ENCODE results near the gene STX8.
A peak's percentile ranks its signal among the peaks of the same experiment; 100 is the strongest.
"Not testable (repeated sequence)": the region's sequence is repeated elsewhere in the genome, so short reads cannot be mapped to it uniquely, and the experiment has no call there.

STX8 gene, protein sequence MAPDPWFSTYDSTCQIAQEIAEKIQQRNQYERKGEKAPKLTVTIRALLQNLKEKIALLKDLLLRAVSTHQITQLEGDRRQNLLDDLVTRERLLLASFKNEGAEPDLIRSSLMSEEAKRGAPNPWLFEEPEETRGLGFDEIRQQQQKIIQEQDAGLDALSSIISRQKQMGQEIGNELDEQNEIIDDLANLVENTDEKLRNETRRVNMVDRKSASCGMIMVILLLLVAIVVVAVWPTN

DNA sequence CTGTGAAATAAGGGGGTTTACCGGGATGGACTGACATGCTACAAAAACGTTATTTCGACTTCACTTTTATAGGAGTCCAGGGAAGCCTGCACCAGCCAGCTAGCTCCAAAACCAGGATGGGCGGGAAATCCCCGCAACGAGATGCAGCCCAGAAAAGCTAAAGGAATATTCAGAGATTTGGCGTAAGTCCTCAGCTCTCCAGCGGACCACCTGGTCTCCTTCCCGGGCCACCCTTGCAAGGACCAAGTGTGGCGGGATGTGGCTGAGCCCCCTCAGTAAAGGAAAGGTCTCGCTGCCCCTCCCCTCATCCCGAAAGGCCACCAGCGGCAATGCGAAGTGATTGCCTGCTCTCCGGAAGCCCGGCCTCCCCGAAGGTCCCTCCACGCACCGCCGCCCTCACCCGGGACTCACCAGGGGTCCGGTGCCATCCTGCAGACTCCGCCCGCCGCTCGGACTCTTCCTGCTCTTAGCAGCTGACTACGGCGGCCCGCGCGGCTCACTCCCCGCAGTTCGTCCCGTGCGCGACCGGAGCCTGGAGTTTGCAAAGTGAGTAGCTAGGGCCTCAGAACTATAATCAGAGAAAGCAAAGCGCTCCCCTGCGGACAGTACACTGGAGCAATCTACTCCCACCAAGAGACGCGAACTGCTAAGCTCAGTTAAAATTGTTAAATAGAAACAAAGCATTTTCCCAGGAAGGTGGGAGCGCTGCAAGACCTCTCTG is at the start of gene STX8:
Gene STX8 (minus strand): TSS at position 440 of the 721 bp plus-strand sequence. CDS start 12 bp downstream, at position 428.
- peak; percentile 89 for DNase-seq (ENCODE audit: low read depth)

DNA sequence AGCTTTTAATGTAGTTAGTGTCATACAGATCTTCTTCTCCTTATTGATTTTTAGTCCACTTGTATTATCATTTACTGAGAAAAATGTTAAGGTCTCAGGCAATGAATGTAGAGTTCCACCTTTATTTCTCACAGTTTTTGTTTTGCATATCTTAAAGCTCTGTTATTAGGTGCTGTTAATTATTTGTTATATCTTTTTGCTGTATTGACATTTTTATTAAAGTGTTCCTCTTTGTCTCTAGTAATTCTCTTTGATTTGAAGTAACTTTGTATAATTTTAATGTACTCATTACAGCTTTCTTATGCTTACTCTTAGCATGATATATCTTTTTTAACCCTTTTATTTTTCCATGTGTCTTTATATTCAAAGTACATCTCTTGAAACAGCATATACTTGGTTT is 47.3 kb upstream of the STX8 start:
- no peak for DNase-seq (ENCODE audit: low read depth)

DNA sequence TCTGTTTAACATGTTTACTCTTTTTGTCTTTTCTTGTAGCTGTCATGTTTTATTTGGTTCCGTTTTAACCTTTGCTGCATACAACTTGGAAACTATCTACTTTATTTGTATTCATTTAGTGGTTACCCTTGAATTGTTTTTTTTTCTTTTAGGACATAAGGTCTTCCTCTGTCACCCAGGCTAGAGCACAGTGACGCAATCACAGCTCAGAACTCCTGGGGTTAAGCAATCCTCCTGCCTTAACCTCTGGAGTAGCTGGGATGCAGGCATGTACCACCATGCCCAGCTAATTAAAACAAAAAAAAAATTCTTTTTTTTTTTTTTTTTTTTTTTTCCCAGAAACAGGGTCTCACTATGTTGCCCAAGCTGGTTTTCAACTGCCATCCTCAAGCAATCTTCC is 39.9 kb upstream of the STX8 start:
- no peak for DNase-seq (ENCODE audit: low read depth)

DNA sequence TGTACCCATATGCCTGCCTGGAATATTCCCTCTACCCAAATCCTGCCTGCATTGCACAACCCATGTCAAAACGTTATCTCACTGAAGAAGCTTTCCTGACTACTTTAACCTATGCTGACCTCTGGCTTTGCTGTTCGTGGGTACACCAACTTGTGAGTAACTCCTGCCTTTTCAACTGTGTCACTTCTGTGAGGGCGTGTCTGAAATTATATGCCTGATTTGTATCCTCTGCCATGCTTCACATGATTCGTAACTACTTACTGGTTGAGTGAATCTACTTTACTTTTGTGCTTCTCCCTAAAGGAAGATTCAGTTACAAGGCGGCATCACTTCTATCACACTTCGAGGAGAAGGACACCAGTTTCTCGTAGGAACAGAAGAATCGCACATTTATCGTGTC is 36.4 kb upstream of the STX8 start:
- DNase-seq (ENCODE audit: low read depth): no peak

DNA sequence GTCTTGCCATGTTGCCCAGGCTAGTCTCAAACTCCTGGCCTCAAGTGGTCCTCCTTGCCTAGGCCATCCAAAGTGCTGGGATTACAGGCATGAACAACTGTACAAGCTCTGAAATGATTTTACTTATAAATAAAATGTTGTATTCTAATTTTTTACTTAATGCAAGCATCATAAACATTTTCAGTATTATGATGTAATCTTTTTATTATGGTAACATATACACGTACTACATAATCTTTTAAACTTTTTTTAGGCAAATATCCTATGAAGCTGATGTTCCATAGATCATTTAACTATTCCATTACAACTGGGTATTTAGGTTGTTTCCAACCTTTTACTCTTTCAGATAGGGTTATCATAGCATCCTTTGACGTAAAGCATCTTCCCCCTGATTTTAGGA is 35.9 kb upstream of the STX8 start:
- DNase-seq (ENCODE audit: low read depth): no peak

DNA sequence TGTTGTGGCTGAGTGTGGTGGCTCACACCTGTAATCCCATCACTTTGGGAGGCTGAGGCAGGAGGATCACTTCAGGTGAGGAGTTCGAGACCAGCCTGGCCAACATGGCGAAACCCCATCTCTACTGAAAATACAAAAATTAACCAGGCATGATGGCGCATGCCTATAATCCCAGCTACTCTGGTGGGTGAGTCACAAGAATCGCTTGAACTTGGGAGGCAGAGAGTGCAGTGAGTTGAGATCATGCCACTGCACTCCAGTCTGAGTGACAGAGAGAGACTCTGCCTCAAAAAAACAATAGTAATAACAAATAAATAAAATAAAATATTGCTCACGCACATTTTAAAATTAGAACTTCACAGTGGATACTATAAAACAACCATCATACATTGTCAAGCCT is 31.4 kb upstream of the STX8 start:
- DNase-seq (ENCODE audit: low read depth): not testable (repeated sequence)

DNA sequence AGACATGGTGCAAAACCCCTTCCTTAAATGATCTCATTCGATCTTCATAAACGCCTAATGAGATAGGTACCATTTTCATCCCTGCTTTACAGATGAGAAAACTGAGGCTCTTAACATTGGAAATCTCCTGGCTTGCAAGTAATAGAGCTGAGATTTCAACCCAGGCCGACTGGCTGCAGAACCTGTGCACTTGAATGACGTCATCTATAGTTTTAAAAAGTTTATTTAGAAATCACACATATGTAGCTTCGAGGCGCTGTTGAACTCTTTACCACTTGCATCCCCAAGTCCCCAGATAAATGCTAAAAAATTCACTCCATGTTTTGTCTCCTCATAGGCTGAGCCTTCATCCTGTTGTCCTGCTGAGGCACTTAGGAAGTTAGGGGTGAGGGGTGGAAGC is 30.8 kb upstream of the STX8 start:
- DNase-seq (ENCODE audit: low read depth): no peak

DNA sequence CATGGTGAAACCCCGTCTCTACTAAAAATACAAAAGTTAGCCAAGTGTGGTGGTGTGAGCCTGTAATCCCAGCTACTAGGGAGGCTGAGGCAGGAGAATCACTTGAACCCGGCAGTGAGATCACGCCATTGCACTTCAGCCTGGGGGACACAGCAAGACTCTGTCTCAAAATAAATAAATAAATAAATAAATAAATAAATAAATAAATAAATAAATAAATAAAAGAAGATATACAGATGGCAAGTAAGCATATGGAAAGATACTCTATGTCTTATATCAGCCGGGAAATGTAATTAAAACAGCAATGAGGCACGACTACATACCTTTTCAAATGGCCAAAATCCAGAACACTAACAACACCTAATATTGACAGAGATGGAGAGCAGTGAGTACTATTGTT is 29.0 kb upstream of the STX8 start:
- DNase-seq (ENCODE audit: low read depth): not testable (repeated sequence)

DNA sequence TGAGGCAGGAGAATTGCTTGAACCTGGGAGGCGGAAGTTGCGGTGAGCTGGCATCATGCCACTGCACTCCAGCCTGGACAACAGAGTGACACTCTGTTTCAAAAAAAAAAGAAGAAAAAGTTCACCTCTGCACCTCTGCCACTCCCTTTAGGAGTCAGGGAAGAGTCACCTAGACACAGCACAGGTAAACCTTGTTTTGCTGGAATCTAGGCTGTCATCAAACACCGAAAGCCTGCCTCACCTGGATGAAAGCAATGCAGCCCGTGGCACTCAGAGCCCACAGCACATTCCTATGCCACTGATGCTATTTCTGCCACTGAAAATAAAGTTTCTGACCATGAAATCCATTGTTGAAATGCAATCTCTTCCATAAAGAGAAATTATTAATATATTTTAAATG is 23.0 kb upstream of the STX8 start:
- DNase-seq (ENCODE audit: low read depth): no peak

DNA sequence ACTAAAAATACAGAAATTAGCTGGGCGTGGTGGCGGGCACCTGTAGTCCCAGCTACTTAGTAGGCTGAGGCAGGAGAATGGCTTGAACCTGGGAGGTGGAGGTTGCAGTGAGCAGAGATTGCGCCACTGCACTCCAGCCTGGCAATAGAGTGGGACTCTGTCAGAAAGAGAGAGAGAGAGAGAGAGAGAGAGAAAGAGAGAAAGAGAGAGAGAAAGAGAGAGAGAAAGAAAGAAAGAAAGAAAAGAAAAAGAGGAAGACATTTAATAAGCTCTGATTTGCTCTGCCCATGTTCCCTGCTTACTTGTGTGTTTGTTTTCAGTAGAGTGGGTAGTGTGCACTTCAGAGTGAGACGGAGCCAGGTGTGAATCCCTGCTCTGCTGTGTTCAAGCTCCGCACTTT is 22.0 kb upstream of the STX8 start:
- not testable (repeated sequence) for DNase-seq (ENCODE audit: low read depth)

DNA sequence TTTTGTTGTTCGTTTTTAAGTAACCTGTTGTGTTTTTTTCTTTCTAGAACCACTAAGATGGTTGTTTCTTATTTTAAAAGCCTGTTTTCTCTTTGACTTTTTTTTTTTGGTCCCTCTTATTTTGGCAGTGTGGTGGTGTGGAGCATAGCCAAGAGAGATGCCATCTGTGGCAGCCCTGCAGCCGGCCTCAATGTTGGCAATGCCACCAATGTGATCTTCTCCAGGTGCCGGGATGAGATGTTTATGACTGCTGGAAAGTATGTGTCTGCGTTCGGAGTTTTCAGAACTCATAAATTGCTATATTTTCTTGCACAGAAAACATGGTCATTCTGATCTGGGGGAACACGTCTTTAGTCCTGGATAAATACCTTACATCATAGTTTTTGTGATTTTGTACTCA is 18.4 kb upstream of the STX8 start:
- DNase-seq (ENCODE audit: low read depth): no peak

DNA sequence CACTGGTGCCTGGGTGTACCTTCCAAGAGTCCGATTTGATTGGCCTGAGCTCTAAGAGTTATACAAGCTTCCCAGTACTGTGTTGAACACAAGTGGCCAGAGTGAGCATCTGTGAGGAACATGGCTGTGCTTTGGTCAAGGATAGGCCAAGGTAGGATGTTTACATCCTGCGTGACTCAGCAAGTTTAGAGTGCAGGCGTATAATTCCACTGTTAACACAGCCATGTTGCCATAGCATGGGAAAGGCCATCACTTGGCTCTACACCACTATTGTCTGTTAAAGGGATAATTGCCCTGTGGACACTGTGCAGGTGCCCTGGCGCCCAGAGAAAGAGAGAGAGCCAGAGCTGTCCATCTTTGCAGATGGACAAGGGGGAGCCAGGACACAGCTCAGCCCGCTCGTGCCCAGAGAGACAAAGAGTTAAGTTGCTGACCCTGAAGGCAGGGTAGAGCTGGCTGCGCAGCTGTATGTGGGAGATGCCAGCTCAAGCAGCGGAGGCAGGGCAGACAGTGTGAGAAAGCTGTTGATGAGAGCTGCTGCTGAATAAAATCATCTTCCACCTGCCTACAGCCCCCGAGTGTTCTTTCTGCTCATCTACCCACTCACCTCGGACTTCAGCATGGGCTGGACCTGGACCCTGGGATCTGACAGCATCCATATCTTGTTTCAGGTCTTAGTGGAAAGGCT is 12.5 kb upstream of the STX8 start:
- DNase-seq (ENCODE audit: low read depth): no peak

DNA sequence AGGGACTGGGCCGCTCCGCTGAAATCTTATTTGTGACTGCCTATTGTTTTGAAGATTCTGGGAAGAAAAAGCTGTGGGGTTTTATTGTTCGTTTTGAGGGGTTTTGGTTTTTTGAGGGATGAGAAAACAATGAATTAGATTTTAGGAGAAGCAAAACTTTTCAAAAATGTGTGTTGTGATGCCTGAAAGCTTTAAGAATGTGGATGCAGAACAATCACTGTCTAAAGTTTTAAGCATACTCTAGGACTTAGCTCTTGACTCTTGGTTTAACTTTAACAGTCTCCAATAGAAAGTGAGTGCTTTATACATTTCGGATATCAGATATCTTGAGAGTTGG is 1.7 kb upstream of the STX8 start:
- DNase-seq (ENCODE audit: low read depth): no peak

DNA sequence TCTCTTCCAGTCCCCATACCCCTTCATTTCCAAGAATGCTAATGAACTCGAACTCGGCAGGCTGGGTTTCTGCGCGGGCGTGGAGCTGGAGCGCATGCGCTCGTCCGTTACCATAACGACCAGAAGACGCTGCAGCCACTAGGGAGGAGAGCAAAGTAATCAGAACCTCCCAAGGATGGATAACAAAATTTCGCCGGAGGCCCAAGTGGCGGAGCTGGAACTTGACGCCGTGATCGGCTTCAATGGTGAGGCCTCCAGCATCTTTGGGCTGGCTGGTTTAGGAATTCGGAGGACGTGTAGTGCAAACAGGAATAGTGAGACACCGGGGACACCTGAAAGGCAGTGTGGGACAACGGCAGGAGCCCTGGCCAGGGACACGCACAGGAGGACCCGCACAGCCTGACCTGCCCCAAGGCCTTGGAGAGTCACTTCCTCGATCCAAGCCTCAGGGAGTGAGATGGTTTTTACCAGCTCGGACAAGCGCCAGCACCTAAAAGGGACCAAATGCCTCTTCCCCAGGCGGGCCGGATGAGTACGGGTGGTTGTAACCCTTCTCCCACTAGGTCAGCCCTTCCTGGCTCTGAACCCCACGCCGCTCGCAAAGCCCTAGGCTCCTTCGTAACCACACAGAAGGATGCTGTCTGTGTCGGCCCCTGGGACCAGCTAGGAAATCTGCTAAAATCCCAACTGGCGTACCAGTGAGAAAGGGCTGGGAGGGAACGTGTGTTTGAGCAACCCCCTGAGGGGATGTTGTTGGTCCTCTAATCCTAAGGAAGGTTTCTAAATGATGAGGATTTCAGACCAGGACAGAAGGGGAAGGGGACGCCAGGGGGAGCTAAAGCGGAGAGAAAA is 1.1 kb upstream of the STX8 start, which contains the start of gene CFAP52:
Gene CFAP52 (plus strand): TSS at position 122 of the 852 bp plus-strand sequence. CDS start 54 bp downstream, at position 176.
- DNase-seq (ENCODE audit: low read depth): peak; percentile 62

DNA sequence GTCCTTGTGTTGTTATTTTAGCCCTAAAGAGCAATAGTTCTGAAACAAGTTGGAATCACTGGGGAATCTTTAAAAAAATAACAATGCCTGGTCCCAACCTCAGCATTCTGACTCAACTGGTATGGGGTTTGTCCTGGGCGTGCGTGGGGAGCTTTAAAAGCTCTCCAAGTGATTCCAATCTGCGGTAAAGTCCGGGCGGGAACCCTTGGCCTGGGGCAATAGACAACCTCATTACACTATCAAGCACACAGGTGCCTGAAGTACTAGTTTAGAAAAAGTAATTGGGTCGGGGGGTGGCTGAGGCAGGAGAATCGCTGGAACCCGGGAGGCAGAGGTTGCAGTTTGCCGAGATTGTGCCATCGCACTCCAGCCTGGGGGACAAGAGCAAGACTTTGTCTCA is 4.4 kb downstream of the STX8 start:
- no peak for DNase-seq (ENCODE audit: low read depth)

DNA sequence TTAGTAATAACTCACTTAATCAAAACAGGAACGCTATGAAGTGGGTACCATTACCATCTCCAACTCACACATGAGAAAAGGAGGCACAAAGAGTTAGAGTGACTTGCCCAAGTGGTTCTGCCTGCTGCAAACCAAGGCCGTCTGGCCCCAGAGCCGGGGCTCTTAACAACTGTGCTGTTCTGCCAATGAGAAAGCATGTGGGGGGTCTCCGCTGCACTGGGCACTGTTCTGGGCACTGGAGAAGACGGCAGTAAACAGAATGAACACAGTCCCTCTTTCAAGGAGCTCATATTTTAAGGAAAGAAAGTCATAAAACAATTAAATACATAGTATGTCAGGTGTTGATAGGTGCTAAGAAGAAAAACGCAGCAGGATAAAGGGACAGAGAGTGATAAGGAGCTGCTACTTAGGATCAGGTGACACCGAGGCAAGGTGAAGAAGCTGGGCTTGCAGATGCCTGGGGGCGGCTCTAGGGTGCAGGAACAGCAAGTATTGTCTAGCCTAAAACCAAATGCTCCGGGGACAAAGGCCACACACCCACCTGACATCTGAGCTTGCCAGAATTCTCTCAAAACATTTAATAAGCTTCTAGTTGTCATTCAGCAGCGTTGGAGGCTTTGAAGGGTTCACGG is 6.5 kb downstream of the STX8 start:
- no peak for DNase-seq (ENCODE audit: low read depth)

DNA sequence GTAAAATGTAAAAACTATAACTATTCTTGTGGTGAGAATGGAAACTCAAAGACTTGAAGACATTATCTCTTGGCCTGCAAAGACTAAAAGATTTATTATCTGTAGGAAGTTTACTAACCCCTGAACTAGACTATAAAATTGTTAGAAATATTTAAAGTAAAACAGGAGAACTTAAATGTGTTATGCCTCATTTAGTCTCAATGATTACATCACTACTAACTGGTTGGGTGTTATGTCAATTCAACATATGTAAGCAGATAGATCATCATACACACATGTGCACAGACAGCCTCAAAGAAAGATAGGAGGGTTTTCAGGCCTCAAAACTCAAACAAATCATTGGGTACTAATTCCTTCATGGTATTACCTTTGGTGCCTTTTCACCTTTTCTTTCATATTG is 7.6 kb downstream of the STX8 start:
- no peak for DNase-seq (ENCODE audit: low read depth)

DNA sequence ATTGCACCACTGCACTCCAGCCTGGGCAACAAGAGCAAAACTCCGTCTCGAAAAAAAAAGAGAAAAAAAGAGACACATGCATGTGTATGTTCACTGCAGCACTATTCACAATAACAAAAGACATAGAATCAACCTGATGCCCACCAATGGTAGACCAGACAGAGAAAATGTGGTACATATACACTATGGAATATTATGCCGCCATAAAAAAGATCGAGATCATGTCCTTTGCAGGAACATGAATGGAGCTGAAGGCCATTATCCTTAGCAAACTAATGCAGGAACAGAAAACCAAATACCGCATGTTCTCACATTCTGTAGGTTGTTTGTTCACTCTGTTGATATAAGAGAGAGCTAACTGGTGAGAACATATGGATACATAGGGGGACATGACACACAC is 8.9 kb downstream of the STX8 start:
- not testable (repeated sequence) for DNase-seq (ENCODE audit: low read depth)

DNA sequence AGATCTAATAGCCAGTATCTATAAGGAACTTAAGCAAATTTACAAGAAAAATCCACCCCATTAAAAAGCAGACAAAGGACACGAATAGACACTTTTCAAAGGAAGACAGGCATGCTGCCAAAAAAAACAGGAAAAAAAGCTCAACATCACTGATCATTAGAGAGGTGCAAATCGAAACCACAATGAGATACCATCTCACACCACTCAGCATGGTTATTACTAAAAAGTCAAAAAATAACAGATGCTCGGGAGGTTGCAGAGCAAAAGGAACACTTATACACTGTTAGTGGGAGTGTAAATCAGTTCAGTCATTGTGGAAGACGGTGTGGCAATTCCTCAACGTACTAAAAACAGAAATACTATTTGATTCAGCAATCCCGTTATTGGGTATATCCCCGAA is 9.6 kb downstream of the STX8 start:
- no peak for DNase-seq (ENCODE audit: low read depth)

DNA sequence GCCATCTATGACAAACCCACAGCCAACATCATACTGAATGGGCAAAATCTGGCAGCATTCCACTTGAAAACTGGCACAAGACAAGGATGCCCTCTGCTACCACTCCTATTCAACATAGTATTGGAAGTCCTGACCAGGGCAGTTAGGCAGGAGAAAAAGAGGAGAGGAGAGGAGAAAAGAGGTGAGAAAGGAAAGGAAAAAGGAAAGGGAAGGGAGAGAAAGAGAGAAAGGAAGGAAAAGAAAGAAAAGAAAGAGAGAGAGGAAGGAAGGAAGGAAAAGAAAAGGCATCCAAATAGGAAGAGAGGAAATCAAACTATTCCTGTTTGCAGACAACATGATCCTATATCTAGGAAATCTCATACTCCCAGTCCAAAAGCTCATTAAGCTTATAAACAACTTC is 11.5 kb downstream of the STX8 start:
- no peak for DNase-seq (ENCODE audit: low read depth)

DNA sequence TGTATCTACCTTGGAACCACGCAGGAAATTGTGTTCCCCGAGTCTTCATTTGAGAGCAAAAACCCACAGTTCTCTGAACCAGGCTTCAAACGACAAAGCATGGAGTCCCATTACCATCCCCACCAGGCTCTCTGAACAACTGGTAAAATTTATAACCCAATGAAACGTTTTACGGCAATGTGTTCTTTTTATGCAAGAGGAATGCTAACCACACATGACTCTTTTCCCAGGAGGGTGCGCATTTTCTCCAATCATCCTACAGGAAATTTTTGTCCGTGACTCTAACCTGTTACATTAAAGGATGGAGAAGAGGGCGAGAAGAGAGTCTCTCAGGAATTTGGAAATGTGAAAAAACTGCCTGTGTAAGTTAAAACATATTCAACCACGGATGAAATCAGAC is 17.8 kb downstream of the STX8 start:
- no peak for DNase-seq (ENCODE audit: low read depth)

All from amniotic epithelial cell (primary cell).